ENCODE measurements around the gene TCTN1.

- TF ChIP-seq CTCF (conservative IDR thresholded peaks at IDR 0.05), result no peak
- no peak for TF ChIP-seq ZFX (IDR thresholded peaks at IDR 0.05)
Measured at GRCh38 chr12:110575326-110575725, 38.6 kb upstream of the TCTN1 start.
